GM12891 (cell line): ENCODE measurements around the gene AKR7A2.
"Not testable (repeated sequence)": the region's sequence is repeated elsewhere in the genome, so short reads cannot be mapped to it uniquely, and the experiment has no call there.

Experiments
- PAX5 ChIP-seq: IDR thresholded peaks from 2 replicates; pipeline ENCODE4 v1.6.1; 2011; ENCODE audit warnings: low read length, moderate library complexity, mild to moderate bottlenecking; ENCODE audit not compliant: insufficient read depth, severe bottlenecking
- POLR2A ChIP-seq: IDR thresholded peaks from 2 replicates; pipeline ENCODE4 v1.6.1; 2011; ENCODE audit warnings: low read depth, low read length, control low read depth
- POLR2AphosphoS5 ChIP-seq: IDR thresholded peaks from 2 replicates; pipeline ENCODE4 v1.6.1; 2011; ENCODE audit warnings: low read depth, low read length, control low read depth
- TAF1 ChIP-seq: IDR thresholded peaks from 2 replicates; pipeline ENCODE4 v1.6.1; 2011; ENCODE audit warnings: low read depth, low read length, control low read depth

DNA sequence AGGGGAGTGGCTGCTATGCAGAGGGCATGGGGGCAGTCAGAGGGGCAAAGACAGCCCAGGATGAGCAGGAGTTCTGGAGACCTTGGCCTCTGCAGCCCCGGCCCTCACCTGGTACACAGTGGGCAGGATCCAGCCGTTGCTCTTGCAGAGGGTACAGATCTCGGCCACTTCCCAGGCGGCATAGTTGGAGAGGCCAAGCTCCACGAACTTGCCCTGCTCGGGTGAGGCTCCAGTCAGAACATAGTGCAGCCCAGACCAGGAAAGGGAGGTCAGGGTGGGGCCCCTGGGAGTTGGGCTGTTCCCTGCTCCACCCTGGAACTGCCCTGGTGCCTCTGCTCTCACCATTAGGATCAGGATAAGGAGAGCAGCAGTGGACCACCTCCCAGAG is 41.6 kb downstream of the AKR7A2 start:
- TF ChIP-seq POLR2A, POLR2AphosphoS5, PAX5, TAF1: not testable (repeated sequence)
